H7 (cell line): Measurements from ENCODE around the gene ARHGAP32. TPM values are rescaled to one million over a fixed set of nuclear protein-coding genes. Genes with fewer than 3 reads are reported as not detected.
"Not testable (repeated sequence)": the region's sequence is repeated elsewhere in the genome, so short reads cannot be mapped to it uniquely, and the experiment has no call there.

Experiments used
- DNase-seq: peaks from one replicate; pipeline ENCODE4 v3.0.0; 2012
- H3K27me3 ChIP-seq: 2 replicates; pipeline ENCODE4 v1.6.0; 2011; ENCODE audit warnings: mild to moderate bottlenecking, low read length; ENCODE audit not compliant: control insufficient read depth, insufficient read depth
- H3K36me3 ChIP-seq: replicated peaks from 2 replicates; pipeline ENCODE4 v1.5.1; 2011; ENCODE audit warnings: low read length; ENCODE audit not compliant: control insufficient read depth, insufficient read depth
- H3K4me3 ChIP-seq: 2 replicates; pipeline ENCODE4 v1.5.1; 2011; ENCODE audit warnings: low read depth, mild to moderate bottlenecking, control low read depth, low read length, moderate library complexity; ENCODE audit not compliant: insufficient read depth
- total RNA-seq: library from RNA; depleted of rRNA; stranded (reverse); fragments of >200 nt; shearing (Covaris generic); gene quantifications from 2 replicates; pipeline ENCODE4 v1.2.3, GENCODE V29; 2014

The ARHGAP32 gene
- total RNA-seq, 1 experiment from 2014 or later = 15.6 TPM

DNA sequence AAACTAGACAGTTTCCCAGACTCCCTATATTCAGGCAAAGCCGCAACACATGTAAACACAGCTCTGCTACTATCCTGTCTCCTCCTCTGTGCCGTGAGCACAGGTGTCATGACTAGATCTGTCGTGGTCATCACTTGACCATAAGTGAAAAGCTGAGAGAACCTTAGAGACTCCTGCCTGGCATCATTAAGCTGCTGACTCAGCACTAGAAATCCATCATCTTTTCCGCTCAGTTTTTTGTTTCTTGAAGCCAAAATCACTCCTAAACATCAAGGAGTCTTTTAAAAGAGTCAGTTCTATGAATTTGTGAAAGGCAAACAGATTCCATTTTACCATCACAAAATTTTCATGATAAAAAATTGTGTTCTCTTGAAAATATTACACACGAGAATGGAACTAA lies 147.0 kb downstream of the ARHGAP32 start:
- no peaks in the 10 kb centered on the region for H3K36me3 ChIP-seq
- H3K4me3 ChIP-seq = no peak overlapping the region
- H3K27me3 ChIP-seq = no peaks in the 10 kb centered on the region
- DNase-seq = no peak

DNA sequence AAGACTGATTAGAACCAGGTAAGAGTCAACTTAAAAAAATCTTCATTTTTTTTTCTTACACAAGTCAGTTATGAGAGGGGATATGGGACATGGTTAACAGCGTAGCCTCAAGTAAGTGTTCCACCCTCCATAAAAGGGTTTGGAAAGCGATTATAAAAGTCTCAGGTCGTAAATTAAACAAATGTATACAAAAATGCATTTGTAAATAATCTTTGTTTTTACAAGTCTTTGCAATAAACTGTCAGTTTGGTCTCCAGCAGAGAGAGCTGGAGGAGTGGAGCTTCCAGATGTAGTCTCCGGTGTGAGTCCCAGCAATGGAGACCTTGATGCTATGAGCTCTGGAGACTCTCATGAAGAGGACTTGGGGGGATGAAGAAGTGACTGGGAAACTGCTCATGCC lies 149.6 kb downstream of the ARHGAP32 start:
- H3K27me3 ChIP-seq = no peaks in the 10 kb centered on the region
- no peak for DNase-seq
- no peaks in the 10 kb centered on the region for H3K36me3 ChIP-seq
- no peak overlapping the region for H3K4me3 ChIP-seq

DNA sequence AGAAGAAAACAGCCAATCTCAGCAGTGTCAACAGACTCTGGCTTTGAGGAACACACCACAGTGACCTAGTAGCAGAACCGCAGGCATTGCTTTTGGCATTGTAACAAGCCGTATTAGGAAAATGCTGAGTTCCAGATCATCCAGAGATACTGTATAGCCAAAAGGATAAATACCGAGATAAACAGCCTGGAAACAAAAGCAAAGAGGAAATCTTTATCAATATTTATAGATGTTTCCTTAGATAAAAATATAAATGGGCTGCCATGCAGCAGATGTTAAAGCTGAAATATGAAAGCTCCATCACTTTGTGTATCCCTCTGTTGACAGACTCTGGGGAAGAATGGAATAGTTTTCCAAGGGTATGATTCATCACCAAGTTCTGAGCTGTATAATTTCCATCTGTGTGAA lies 150.5 kb downstream of the ARHGAP32 start:
- DNase-seq = no peak
- no peaks in the 10 kb centered on the region for H3K27me3 ChIP-seq
- no peak overlapping the region for H3K4me3 ChIP-seq
- no peaks in the 10 kb centered on the region for H3K36me3 ChIP-seq

DNA sequence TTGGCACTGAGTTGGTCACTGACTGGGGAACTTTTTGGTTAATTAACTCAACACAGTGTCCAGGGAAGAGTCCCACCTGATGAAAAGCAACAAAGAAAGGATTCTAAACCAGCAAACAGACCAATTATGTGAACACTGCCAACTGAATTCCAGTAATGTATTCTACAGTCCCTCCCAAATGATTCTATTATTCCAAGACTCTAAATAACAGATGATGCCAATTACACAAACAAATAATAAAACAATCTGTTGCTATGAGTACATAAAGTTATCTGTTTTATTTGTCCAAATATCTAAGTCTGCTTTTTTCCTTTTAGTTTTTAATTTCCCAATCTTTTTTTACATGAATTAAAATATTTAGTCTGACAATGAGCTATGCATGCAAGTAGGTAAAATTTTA lies 151.2 kb downstream of the ARHGAP32 start:
- no peaks in the 10 kb centered on the region for H3K27me3 ChIP-seq
- no peak overlapping the region for H3K4me3 ChIP-seq
- H3K36me3 ChIP-seq = no peaks in the 10 kb centered on the region
- no peak for DNase-seq

DNA sequence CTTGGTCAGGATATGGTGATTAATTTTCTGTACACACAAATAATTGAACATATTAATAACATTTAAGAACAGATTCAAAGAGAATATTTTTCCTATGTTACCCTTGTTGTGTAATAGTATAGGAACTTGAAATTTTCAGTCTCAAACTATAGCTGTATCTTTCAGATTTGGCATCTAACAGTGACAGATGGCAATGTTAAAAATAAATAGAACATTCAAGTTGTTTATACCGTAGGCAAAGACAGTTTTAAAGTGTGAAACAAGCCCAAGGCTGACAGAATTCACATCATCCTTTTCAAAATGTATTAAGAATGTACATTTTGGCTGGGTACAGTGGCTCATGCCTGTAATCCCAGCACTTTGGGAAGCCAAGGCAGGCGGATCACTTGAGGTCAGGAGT lies 156.9 kb downstream of the ARHGAP32 start:
- H3K27me3 ChIP-seq = no peaks in the 10 kb centered on the region
- no peaks in the 10 kb centered on the region for H3K36me3 ChIP-seq
- H3K4me3 ChIP-seq = no peak overlapping the region
- no peak for DNase-seq

DNA sequence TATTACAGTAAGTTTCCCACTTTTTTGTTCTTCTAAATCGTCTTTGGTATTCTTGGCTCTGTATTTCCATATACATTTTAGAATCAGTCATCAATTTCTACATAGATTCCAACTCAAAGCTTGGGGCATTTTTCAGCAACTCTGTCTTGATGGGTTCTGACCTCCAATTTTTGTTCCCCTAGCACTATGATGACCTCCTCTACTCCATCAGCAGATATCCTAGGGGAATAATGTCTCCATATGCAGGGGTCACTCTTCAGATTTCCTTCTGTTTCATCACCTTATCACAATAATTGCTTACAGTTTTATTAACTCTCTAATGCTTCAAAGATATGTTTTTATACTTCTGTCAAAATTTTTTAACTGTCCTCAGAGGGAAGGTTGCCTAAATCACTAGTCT lies 158.1 kb downstream of the ARHGAP32 start:
- no peak for DNase-seq
- Histone ChIP-seq H3K36me3 (no peaks in the 10 kb centered on the region), H3K27me3 (no peaks in the 10 kb centered on the region), H3K4me3 (no peak overlapping the region)

DNA sequence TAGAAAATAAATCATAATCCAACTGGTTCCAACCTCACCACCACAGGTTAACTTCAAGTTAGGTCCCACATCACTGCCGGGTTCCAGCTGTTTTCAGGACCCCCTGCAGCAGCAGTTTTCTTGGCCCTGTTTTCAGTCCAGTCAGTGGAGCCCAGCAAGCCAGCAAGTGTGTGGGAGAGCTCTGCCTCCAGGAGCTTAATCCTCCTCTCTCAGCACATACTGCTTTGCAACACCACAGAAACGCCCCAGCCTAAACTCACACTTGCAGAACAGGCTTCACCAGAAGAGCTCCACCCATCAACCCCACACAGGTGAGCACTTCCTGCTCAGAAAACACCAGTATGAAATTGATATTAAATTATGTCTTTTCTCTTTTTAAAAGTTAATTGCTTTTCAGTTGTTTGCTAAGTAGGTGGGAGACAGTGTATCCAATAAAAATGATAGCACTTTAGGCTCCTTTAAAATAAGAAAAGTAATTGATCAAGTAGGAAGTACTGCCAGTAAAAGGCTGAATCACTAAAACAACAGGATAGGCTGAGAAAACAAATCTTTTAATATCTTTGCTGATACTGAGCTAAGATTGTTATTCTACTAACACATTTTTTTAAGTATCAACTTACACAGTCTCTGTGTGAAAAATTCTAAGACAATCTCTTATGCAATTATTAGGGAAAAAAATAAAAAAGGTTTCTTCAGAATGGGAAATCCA lies 168.0 kb downstream of the ARHGAP32 start:
- DNase-seq = peak; percentile 57
- Histone ChIP-seq H3K36me3 (no peaks in the 10 kb centered on the region), H3K4me3 (no peak overlapping the region), H3K27me3 (no peaks in the 10 kb centered on the region)

DNA sequence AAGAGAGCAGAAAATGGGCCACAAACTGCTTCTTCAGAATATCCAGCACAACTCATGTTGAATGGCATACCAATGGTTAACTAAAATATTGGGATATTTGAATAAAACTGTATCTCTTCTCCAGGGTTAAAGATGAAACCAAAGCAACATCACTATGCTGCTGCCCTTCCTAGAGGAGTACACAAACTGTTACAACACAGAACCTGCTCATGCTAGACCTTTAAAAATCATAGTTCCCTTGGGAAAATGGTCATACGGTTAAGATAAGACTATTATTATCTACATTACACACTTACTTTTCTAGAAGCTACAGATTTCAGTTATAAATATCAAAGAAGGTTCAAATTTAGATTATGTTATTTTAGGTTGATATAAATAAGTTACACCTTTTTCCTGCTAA lies 170.8 kb downstream of the ARHGAP32 start:
- DNase-seq = no peak

DNA sequence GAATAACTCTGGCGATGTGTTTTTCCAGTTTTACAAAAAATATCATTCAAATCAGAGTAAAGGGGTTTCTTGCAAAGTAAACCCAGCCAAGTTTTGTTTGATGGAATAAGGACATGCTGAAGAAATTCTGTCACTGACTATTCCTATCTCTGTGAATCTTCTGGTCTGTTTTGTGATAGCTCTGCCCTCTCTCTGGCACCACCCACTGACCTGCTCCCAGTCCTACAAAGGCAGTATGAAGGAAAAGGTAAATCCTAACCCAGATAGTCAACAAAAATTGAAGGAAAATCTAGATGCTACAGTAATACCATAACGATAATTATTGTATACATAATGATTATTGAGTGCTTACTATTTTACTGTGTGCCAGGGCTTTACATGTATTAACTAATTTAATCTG lies 173.1 kb downstream of the ARHGAP32 start:
- no peak for DNase-seq
- no peaks in the 10 kb centered on the region for H3K36me3 ChIP-seq
- no peak overlapping the region for H3K4me3 ChIP-seq
- no peaks in the 10 kb centered on the region for H3K27me3 ChIP-seq

More for the DNA sequence above, 170.8 kb downstream of the ARHGAP32 start:
- no peaks in the 10 kb centered on the region for H3K36me3 ChIP-seq
- no peak overlapping the region for H3K4me3 ChIP-seq
- no peaks in the 10 kb centered on the region for H3K27me3 ChIP-seq

DNA sequence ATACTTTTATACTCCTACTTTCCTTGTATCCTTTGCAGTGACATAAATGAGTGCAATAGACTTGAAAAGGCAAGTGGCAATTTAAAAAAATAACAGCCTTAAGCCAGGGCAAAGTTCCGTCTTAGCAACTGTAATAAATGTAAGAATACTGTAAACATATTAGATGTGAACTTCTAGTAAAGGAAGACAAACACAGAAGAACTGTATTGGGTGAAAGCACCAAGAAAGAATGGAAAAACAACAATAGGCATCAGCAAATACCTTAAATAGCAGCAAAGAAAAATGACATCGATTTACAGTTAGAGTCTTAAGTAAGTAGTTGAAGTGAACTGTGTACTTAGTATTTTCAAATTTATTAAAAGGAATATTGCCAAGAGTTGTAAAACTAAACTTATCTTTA lies 174.0 kb downstream of the ARHGAP32 start:
- no peak overlapping the region for H3K4me3 ChIP-seq
- H3K36me3 ChIP-seq = no peaks in the 10 kb centered on the region
- H3K27me3 ChIP-seq = no peaks in the 10 kb centered on the region
- DNase-seq = no peak

DNA sequence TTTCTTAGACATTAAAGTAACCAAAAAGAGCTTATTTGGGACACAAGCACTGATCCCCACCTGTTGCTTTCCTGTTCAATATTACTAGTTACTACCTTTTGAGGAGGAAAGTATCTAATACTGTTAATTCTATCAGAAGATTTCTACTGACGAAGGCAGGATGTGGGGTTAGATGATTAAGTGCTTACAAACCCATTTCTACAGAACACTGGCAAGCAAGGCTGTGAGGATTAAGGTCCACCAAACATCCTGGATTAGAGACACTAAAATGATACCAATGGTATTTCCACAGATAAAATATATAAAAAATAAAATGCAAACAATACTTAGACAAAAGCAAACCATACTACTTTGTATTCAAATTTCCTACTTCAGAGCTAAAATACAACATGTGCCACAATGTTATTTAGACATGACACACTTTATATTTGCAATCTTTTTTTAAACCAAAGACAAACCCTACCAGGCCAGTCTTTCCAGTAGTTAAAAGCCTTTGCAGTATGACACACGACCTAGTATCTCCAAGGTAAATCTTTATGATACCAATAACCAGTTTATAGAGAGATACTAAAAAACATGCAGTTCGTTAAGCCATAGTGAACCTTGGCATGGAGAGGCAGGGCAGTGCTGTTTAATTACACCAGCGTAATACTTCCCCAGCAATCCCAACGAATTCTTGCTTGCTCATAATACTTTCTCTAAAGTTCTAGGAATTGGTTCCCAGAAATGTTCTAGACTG lies 178.2 kb downstream of the ARHGAP32 start:
- H3K4me3 ChIP-seq = no peak overlapping the region
- H3K27me3 ChIP-seq = no peaks in the 10 kb centered on the region
- DNase-seq = no peak
- no peaks in the 10 kb centered on the region for H3K36me3 ChIP-seq

DNA sequence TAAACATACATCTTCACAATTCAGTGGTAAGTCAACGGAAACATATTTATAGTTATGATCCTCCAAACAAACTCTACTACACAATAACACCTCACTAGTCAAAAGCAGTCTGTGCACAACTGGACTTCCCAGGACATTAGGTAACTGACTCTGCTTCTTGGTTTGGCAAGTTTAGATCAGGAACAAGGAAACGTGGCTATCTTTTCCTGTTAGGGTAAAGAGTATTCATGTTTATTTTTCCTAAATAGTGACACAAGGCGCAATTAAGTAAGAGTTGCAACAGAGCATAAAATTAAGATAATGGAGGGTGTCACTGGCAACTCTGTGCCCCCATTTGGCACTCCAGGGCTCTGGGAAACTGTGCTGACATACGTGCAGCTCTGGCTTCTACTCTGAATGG lies 179.2 kb downstream of the ARHGAP32 start:
- no peaks in the 10 kb centered on the region for H3K36me3 ChIP-seq
- no peak for DNase-seq
- H3K27me3 ChIP-seq = no peaks in the 10 kb centered on the region
- no peak overlapping the region for H3K4me3 ChIP-seq

DNA sequence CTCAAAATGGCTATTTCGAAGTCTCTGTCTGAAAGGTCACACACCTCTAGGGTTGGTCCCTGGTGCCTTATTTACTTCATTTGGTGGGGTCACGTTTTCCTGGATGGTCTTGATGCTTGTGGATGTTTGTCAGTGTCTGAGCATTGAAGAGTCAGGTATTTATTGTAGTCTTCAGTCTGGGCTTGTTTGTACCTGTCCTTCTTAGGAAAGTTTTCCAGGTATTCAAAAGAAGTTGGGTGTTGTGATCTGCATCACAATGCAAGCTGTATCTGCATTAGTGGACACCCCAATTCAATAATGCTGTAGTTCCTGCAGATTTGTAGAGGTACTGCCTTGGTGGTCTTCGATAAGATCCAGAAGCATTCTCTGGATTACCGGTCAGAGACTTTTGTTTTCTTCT lies 186.0 kb downstream of the ARHGAP32 start:
- H3K27me3 ChIP-seq = no peaks in the 10 kb centered on the region
- H3K4me3 ChIP-seq = no peak overlapping the region

DNA sequence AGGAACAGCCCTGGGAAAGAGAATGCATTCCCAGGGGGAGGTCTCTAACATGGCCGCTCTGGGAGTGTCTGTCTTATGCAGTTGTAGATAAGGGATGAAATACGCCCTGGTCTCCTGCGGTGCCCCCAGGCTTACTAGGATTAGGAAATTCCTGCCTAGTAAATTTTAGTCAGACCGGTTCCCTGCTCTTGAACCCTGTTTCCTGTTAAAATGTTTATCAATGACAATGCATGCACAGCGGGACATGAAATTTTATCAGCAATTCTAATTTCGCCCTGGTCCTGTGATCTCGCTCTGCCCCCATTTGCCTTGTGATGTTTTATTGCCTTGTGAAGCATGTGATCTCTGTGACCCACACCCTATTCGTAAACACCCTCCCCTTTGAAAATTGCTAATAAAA lies 193.0 kb downstream of the ARHGAP32 start:
- DNase-seq, H3K4me3 ChIP-seq, H3K27me3 ChIP-seq, H3K36me3 ChIP-seq: not testable (repeated sequence)

More for the DNA sequence above, 186.0 kb downstream of the ARHGAP32 start:
- no peak for DNase-seq
- no peaks in the 10 kb centered on the region for H3K36me3 ChIP-seq

DNA sequence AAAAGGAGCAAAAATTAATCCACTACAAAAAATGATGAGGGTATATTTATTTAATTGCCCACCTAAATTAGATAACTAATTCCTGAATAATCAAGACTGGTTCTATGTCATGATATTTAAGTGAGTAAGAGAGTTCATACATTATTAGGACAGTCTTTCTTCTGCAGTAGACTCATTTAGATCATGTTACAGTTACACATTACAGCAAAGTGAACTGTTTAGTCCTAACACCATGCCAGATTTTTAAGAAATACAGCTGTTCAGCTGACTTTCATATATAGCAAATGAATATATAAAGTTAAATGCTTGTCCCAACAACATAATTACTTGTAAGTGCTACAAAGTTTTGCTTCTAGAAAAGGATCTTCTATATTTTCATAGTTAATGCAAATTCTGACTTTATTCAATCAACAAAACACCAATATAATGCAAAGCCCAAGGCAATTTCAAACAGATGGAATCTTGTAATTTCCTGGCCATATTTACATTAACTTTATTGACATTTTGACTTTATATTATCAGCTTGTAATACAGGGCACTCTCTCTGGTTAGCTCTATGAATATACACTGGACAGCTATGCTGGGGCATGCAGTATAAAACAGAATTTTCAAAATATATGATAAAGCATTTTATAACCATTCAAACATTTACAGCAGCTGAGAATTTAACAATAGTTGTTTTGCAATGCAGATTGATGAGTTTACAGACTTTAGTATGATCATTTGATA lies 203.7 kb downstream of the ARHGAP32 start:
- no peak for DNase-seq
- Histone ChIP-seq H3K4me3 (no peak overlapping the region), H3K27me3 (no peaks in the 10 kb centered on the region), H3K36me3 (no peaks in the 10 kb centered on the region)
